MG63 (cell line): ENCODE results near the gene TEX10. TPM values are rescaled to one million over a fixed set of nuclear protein-coding genes. Genes with fewer than 3 reads are reported as not detected.

Source experiments
- DNase-seq: peaks from one replicate; pipeline ENCODE4 v3.0.0-alpha.2; 2020
- H3K27me3 ChIP-seq: fragments of 250-450 bp; sonication (Bioruptor Pico); 2 replicates; pipeline ENCODE4 v1.5.1; 2020; ENCODE audit warnings: mild to moderate bottlenecking, moderate library complexity
- H3K36me3 ChIP-seq: fragments of 250-450 bp; sonication (Bioruptor Pico); 2 replicates; pipeline ENCODE4 v1.5.1; 2020; ENCODE audit warnings: mild to moderate bottlenecking, moderate library complexity
- H3K4me3 ChIP-seq: fragments of 250-450 bp; sonication (Bioruptor Pico); 2 replicates; pipeline ENCODE4 v1.5.1; 2020; ENCODE audit warnings: mild to moderate bottlenecking, moderate library complexity
- H3K9me3 ChIP-seq: fragments of 250-450 bp; sonication (Bioruptor Pico); 2 replicates; pipeline ENCODE4 v1.5.1; 2020; ENCODE audit warnings: mild to moderate bottlenecking, moderate library complexity
- total RNA-seq: library from RNA; depleted of rRNA; stranded (reverse); fragments of >200 nt; shearing (Covaris generic); gene quantifications from 2 replicates; pipeline ENCODE4 v1.2.3, GENCODE V29; 2014; ENCODE audit warnings: low replicate concordance

TEX10 gene
- total RNA-seq, 1 experiment from 2014 or later = 56.2 TPM

DNA sequence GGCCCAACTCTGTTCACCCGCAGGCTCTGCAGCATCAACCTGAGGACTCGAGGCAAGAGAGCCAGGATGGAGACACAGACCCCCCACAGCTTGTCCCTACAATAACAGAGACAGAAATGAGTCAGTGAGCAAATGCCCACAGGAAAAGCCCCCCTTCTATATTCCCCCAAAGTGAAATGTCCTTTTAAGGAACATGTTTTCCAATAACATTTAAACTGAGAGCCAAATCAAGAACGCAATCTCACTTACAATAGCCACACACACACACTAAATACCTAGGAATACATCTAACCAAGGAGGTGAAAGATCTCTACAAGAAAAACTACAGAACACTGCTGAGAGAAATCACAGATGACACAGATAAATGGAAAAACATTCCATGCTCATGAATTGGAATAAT, 49.0 kb downstream of the TEX10 start:
- H3K4me3 ChIP-seq = no peak overlapping the region
- no peaks in the 10 kb centered on the region for H3K27me3 ChIP-seq
- H3K9me3 ChIP-seq = peaks cover 8% of the 10 kb centered on the region
- no peak for DNase-seq
- peaks cover 89% of the 10 kb centered on the region for H3K36me3 ChIP-seq

DNA sequence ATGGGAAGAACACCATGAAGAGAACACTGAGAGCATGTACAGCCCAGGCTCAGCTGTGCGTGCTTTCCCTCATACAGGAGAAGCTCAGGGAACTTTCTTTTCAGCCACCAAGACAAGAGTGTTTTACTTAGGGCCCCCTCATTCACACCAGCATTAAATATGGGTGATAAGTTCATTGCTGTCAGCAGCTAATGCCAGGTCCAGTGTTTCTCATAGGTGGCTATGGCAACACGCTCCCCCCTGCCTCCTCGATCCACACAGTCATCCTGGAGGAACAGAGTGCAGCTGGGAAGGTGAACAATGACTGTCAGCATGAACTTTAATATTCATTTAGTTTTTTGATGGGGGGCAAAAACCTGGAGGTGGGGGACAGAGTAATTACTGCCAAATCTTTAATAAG, 54.4 kb downstream of the TEX10 start:
- Histone ChIP-seq H3K4me3 (no peak overlapping the region), H3K27me3 (no peaks in the 10 kb centered on the region), H3K9me3 (no peaks in the 10 kb centered on the region), H3K36me3 (peaks cover 68% of the 10 kb centered on the region)
- DNase-seq = no peak

DNA sequence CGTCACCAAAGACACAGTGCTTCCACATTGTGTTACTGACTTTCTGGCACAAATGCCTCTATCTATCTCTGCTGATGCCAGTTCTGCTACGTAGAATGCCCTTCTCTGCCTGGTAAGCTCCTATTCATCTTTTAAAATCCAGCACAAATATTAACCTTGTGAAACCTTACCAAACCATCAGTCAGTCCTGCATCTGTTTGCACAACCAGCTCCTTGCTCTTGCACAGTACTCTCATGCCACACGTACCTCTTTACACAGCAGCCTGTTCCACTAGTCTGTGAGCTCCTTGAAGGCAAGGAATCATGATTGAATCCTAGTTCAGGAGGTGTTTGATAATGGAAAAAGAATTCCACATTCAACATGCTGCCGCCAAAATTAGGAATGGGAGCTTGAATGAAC, 56.3 kb downstream of the TEX10 start:
- Histone ChIP-seq H3K4me3 (no peak overlapping the region), H3K36me3 (peaks cover 60% of the 10 kb centered on the region), H3K9me3 (no peaks in the 10 kb centered on the region), H3K27me3 (no peaks in the 10 kb centered on the region)
- DNase-seq = no peak

DNA sequence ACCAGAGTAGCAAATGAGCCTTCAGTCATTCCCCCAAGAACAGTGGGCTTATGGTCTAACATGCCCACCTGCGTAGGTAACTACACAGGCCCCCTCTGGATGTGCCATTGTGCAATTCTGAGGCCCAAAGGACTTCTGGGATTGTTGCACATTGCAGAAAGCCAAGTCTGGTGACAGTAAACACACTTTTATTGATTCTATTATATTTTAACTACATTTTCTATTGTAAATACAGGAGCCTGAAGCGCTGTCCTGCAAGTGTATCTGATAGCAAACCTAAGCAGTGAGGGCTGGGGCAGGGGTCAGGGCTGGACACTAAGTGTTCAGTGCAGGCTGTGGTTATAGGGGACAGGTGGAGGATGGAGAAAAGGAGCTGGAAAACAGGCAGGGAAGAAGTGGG, 57.5 kb downstream of the TEX10 start:
- Histone ChIP-seq H3K9me3 (no peaks in the 10 kb centered on the region), H3K4me3 (no peak overlapping the region), H3K27me3 (no peaks in the 10 kb centered on the region), H3K36me3 (peaks cover 58% of the 10 kb centered on the region)
- no peak for DNase-seq

DNA sequence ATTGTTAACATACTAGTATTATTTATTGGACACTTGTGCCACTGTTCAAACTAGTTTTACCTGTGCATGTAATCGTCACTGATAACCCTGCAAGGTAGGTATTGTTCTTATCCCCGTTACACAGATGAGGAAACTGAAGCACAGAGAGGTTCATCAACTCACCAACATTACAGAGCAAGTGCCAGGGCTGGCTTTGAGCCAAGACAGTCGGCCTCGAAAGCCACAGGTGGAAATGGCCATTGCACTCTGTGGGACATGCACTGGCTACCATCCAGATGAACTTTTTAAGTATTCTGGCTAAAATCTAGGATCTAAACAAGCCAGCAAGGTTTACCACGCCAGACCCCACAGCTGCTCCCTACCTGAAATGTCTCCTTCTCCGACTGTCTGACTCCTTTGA, 57.9 kb downstream of the TEX10 start:
- H3K27me3 ChIP-seq = no peaks in the 10 kb centered on the region

DNA sequence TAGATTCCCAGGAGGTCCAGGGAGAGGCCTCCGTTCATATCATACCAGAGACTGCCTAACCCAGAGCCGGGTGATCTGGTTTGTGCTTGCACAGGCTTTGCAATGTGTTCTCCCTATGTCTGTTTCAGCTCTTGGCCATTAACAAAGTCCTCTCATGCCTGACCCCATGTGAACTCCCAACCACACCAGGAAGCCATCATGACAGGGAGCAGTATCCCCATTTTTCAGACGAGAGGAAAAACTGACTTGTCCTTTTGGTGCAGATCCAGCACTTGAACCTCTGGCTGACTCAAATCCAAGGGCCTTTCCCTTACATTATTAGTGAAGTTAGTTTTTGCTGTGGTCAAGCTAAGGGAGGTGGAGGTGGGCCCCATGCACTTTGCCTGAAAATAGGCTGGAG, 58.4 kb downstream of the TEX10 start:
- no peak overlapping the region for H3K4me3 ChIP-seq
- no peak for DNase-seq
- H3K9me3 ChIP-seq = no peaks in the 10 kb centered on the region
- no peaks in the 10 kb centered on the region for H3K27me3 ChIP-seq
- H3K36me3 ChIP-seq = peaks cover 58% of the 10 kb centered on the region

More for the DNA sequence above, 57.9 kb downstream of the TEX10 start:
- DNase-seq = no peak
- H3K9me3 ChIP-seq = no peaks in the 10 kb centered on the region
- H3K36me3 ChIP-seq = peaks cover 55% of the 10 kb centered on the region
- H3K4me3 ChIP-seq = no peak overlapping the region

DNA sequence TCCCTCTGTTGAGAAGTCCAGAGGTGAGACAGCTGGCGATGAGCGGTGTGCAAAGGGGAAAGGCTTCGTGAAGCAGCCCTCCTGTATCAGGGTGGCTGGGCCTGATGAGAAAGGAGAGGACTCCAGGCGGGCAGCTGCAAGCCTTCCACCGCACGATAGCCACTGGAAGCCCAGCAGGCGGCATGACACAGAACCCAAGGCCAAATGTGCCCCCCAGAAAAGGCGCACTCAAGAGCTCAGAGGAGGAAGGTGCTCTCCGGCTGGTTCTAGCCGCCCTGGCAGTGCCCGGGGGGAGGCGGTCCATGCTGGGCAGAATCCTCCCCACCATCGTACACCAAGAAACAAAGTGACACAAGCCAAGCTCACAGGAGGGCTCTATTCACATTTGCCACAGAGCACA, 60.3 kb downstream of the TEX10 start:
- Histone ChIP-seq H3K36me3 (peaks cover 57% of the 10 kb centered on the region), H3K9me3 (peaks cover 4% of the 10 kb centered on the region), H3K4me3 (no peak overlapping the region), H3K27me3 (no peaks in the 10 kb centered on the region)
- DNase-seq = no peak

DNA sequence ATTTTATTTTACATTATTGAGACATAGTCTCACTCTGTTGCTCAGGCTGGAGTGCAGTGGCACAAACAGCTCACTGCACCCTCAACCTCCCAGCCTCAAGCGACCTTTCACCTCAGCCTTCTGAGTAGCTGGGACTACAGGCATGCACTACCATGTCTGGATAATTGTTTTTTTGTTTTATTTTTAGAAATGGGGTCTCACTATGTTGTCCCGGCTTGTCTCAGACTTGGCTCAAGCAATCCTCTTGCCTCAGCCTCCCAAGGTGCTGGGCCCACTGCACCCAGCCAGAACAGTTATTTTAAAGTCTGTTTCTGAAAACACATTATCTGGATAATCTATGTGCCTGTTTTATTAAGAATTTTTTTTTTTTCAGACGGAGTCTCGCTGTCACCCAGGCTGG, 62.0 kb downstream of the TEX10 start:
- no peak for DNase-seq
- H3K4me3 ChIP-seq = no peak overlapping the region
- H3K9me3 ChIP-seq = peaks cover 8% of the 10 kb centered on the region
- no peaks in the 10 kb centered on the region for H3K27me3 ChIP-seq
- peaks cover 67% of the 10 kb centered on the region for H3K36me3 ChIP-seq

DNA sequence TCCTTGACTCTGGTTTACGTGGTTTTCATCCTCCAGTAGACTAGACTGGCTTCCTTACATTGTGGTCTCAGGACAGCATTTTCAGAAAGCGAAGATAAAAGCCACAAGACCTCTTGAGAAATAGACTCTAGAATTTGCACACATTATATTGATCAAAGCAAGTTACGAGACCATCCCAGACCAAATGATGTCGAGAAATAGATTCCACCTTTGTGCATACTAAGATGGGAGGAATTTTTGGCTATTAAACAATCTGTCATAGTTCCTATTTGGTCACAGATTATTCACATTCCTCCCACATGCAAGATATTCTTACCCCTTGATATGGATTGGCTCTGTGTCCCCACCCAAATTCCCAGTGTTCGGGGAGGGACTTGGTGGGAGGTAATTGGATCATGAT, 65.6 kb downstream of the TEX10 start:
- no peak overlapping the region for H3K4me3 ChIP-seq
- no peaks in the 10 kb centered on the region for H3K27me3 ChIP-seq
- H3K36me3 ChIP-seq = peaks cover 78% of the 10 kb centered on the region
- peaks cover 23% of the 10 kb centered on the region for H3K9me3 ChIP-seq
- DNase-seq = no peak

DNA sequence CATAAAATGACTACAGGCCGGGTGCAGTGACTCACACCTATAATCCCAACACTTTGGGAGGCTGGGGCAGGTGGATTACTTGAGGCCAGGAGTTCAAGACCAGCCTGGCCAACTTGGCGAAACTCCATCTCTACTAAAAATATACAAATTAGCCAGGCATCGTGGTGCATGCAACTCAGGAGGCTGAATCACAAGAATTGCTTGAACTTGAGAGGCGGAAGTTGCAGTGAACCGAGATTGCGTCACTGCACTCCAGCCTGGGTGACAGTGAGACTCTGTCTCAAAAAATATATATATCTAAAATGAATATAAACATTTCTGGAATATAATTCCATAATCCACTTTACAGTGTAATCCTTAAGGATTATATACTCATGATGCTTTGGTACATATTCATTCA, 66.5 kb downstream of the TEX10 start:
- H3K36me3 ChIP-seq = peaks cover 69% of the 10 kb centered on the region
- peak; percentile 4 for DNase-seq
- no peak overlapping the region for H3K4me3 ChIP-seq
- H3K27me3 ChIP-seq = no peaks in the 10 kb centered on the region
- H3K9me3 ChIP-seq = peaks cover 23% of the 10 kb centered on the region

DNA sequence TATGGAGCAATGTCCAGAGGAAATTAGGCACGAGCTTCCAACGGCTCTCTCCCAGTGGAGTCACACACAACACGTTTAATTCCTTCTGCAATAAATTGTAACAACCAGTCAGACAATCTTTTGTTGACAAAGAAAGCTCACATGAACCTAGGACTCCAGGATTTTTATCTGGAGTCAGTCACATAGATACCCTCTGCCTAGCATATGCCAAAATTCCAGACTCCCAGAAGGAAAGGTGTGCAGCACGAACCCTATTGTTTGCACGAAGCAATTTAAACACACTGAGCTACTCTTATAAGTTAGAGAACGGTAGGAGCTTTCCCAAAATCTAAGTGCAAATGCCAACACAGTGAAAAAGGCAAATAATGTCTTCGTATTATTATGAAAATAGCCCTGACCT, 67.1 kb downstream of the TEX10 start:
- Histone ChIP-seq H3K27me3 (no peaks in the 10 kb centered on the region), H3K4me3 (no peak overlapping the region), H3K9me3 (peaks cover 23% of the 10 kb centered on the region), H3K36me3 (peaks cover 64% of the 10 kb centered on the region)
- no peak for DNase-seq

DNA sequence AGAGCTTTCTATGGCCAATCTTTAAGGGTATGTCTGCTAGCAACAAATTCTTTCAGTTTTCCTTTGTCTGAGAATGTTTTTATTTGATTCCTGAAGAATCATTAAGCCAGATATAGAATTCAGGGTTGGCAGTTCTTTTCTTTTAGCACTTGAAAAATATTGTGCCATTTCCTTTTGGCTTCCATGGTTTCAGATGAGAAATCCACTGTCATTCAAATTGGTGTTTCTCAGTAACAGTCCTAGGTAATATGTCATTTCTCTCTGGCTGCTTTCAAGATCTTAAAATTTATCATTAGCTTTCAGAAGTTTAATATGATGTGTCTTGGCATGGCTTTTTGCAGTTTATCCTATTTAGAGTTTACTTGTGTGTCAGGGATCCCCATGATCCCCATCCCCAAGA, 67.7 kb downstream of the TEX10 start:
- no peak for DNase-seq
- H3K36me3 ChIP-seq = peaks cover 61% of the 10 kb centered on the region
- peaks cover 23% of the 10 kb centered on the region for H3K9me3 ChIP-seq
- H3K4me3 ChIP-seq = no peak overlapping the region
- no peaks in the 10 kb centered on the region for H3K27me3 ChIP-seq

DNA sequence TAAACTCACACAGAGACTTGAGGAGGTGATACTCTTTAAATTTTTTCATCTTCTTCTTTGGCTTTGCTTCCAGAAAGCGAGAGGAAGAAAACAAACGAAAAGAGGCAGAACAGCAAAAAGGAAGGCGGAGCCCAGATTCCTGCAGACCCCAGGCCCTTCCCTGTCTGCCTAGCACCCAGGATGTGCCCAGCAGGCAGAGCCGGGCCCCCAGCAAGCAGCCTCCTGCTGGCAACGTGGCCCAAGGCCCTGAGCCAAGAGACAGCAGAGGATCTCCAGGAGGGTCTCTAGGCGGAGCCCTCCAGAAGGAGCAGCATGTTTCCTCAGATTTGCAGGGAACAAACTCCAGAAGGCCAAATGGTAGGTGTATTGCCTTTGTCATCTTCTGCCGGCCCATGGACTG, 68.5 kb downstream of the TEX10 start:
- no peak for DNase-seq
- no peak overlapping the region for H3K4me3 ChIP-seq
- peaks cover 23% of the 10 kb centered on the region for H3K9me3 ChIP-seq
- H3K27me3 ChIP-seq = no peaks in the 10 kb centered on the region
- H3K36me3 ChIP-seq = peaks cover 57% of the 10 kb centered on the region

DNA sequence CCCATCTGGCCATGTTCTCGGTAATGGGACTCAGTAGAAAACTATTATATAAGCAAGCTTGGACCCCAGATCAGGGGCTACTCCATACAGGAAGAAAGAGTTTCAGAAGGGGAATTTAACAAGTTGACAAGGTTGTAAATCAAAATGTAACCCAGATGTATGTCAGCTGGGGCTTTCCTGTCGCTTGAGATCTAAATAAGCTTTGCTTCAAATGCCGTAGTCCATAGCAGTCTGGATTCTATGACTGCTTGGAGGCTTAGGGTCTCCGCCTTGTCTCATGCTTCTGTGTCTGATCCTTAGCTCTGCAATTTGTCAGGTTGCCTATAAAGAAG, 70.4 kb downstream of the TEX10 start:
- no peak overlapping the region for H3K4me3 ChIP-seq
- peaks cover 44% of the 10 kb centered on the region for H3K36me3 ChIP-seq
- H3K9me3 ChIP-seq = peaks cover 19% of the 10 kb centered on the region
- H3K27me3 ChIP-seq = no peaks in the 10 kb centered on the region
- no peak for DNase-seq

DNA sequence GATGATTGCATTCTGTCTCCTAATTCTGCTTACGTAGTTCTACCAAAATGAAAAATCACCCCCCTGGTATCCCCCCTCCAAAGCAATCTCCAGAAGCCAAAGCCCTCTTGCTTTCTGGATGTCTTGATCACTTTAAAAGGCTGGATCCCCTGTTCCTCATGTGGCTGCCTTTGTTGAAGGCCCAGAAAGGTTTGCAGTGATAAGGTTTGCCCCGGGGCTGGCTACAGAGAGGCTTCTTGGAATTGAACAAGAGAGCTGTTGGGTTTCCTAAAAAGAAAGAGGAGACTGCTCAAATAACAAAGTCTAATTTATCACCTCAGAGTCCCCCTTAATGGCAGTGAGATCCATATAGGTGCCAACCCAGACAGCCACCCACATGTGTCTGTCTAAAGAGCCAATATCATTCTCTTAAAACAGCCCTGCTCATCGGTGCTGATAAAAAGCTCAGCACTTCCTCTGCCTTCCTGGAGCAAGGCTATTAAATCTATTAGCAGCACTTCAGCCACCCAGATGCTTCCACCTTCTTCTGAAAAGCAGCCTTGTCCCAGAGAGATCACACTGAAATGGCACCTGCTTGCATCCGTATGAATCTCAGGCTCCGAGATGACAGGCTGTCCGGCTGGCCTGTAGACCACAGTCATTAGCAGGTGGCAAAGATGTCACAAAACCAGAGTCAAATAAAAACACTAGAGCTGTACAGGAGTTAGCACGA, 70.9 kb downstream of the TEX10 start:
- Histone ChIP-seq H3K4me3 (no peak overlapping the region), H3K36me3 (peaks cover 39% of the 10 kb centered on the region), H3K9me3 (peaks cover 19% of the 10 kb centered on the region; the same call in 1 of the 2 replicates), H3K27me3 (no peaks in the 10 kb centered on the region)
- DNase-seq = no peak

DNA sequence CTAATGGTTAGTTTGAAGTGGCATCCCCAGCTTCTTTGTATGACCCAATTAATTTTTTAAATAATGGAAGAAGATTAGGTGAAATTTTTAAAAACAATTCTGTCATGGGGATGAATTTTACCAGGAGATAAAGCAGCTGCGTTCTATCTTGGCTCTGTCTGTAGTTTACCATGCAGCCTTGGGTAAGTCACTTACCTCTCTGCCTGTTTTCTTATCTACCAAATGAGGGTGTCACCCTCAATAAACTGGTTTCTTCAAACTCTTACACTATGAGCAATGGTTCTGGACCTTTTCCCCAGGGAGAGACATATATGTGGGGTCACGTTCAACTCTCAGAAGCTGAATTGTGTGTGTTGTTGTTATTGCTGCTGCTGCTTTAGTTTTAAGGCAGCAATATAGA, 71.7 kb downstream of the TEX10 start:
- no peaks in the 10 kb centered on the region for H3K27me3 ChIP-seq
- peaks cover 19% of the 10 kb centered on the region; the same call in 1 of the 2 replicates for H3K9me3 ChIP-seq
- no peak for DNase-seq
- no peak overlapping the region for H3K4me3 ChIP-seq
- peaks cover 32% of the 10 kb centered on the region for H3K36me3 ChIP-seq

DNA sequence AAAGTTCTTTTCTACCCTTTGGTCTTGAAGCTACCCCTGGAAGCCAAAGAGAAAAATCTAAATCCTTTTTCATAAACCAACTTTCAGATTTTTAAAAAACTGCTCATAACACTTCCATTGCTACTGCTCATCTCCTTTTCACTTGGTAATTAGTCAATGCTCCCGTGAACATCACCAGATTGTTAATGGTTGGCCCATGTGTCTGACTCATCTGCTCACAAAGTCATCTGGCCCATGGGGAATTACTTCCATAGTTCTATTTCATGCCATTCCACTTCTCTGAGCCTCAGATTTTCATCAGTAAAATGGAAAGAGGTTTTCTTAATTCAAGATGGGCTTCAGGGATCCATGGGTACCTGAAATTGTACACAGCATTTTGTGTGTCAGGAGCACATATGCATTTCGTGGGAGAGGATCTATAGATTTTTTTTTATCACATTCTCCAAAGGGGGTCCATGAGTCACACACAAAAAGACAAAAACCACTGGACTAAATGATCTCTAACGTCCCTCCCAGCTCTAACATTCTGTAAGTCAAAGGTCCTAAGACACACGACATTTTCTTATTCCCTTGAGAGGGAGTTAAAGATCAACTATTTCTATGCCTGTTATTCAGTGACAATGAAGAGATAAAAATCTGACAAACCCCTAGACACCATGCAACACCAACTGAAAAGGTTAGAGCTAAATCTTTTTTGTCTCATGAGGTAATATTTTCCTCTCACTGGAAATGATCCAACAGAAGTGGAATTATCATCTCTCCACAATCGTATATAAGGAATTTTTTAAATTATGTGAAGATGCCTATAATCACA, 75.4 kb downstream of the TEX10 start:
- no peaks in the 10 kb centered on the region for H3K27me3 ChIP-seq
- H3K9me3 ChIP-seq = no peaks in the 10 kb centered on the region
- no peak for DNase-seq
- no peak overlapping the region for H3K4me3 ChIP-seq
- peaks cover 6% of the 10 kb centered on the region; the same call in 1 of the 2 replicates for H3K36me3 ChIP-seq

DNA sequence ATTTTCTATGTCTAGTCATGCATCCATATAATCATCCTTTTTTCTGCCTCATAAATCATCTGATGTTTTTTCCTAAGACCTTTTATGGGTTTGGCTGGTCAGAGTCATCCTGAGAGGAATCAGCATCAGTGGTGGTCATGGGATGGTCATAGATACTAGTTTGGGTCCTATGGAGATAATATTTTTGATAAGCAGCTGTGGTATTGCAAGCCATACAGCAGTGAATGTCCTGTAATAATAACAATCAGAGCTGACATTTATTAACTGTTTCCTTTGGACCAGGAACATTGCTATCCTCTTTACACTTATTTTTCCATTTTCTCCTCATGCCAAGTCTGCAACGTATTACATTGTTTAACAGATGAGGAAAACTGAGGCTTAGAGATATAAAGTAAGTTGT, 83.1 kb downstream of the TEX10 start:
- peaks cover 7% of the 10 kb centered on the region for H3K36me3 ChIP-seq
- no peaks in the 10 kb centered on the region for H3K27me3 ChIP-seq
- no peak for DNase-seq
- no peaks in the 10 kb centered on the region for H3K9me3 ChIP-seq
- no peak overlapping the region for H3K4me3 ChIP-seq
